GM23338 (cell line): ENCODE data around the gene PRIM1.

Source experiments
- CREB1 ChIP-seq: fragments of 250-450 bp; sonication (Bioruptor Pico); IDR thresholded peaks from 2 replicates; pipeline ENCODE4 v1.5.0; 2020; ENCODE audit warnings: low read depth, mild to moderate bottlenecking, moderate library complexity
- CTCF ChIP-seq, 2 experiments: fragments of 200-600 bp in 1 of 2; sonication (generic) in 1 of 2; conservative IDR thresholded peaks; 2 replicates each; pipeline versions ENCODE4 v1.5.1 to v1.6.1; 2016 to 2017; ENCODE audit warnings: antibody characterized with exemption in 2 of 2, low read depth in 2 of 2, mild to moderate bottlenecking in 2 of 2, moderate library complexity in 1 of 2
- EZH2 ChIP-seq: fragments of 200-600 bp; sonication (generic); IDR thresholded peaks from one replicate; pipeline ENCODE4 v1.8.0; 2017; ENCODE audit warnings: antibody characterized with exemption, mild to moderate bottlenecking, low read depth; ENCODE audit not compliant: unreplicated experiment
- EZH2phosphoT487 ChIP-seq: fragments of 200-600 bp; sonication (generic); IDR thresholded peaks from one replicate; pipeline ENCODE4 v1.8.1; 2018; ENCODE audit warnings: antibody characterized with exemption; ENCODE audit not compliant: unreplicated experiment
- JUNB ChIP-seq: IDR thresholded peaks from one replicate; pipeline ENCODE4 v1.6.1; 2016; ENCODE audit warnings: antibody characterized with exemption; ENCODE audit not compliant: unreplicated experiment
- NANOG ChIP-seq: IDR thresholded peaks from 2 replicates; pipeline ENCODE4 v1.6.1; 2016; ENCODE audit warnings: antibody characterized with exemption, borderline replicate concordance
- POLR2AphosphoS5 ChIP-seq: IDR thresholded peaks from 2 replicates; pipeline ENCODE4 v1.6.1; 2016; ENCODE audit warnings: antibody characterized with exemption, low read depth
- REST ChIP-seq: IDR thresholded peaks from one replicate; pipeline ENCODE4 v1.6.1; 2018; ENCODE audit warnings: antibody characterized with exemption; ENCODE audit not compliant: unreplicated experiment
- STAT1 ChIP-seq: IDR thresholded peaks from one replicate; pipeline ENCODE4 v1.6.1; 2016; ENCODE audit warnings: antibody characterized with exemption; ENCODE audit not compliant: unreplicated experiment

GRCh38 chr12:56684745-56685359, 67.3 kb downstream of the PRIM1 start:
- TF ChIP-seq CTCF (conservative IDR thresholded peaks at IDR 0.05; ENCODE audit: low read depth in 2 of 2) (no peak), CREB1 (CRISPR knock-in tag) (no peak), POLR2AphosphoS5 (no peak), EZH2 (no peak), EZH2phosphoT487 (no peak), REST (no peak), NANOG (no peak), STAT1 (no peak), JUNB (no peak)
